Activated CD8-positive, alpha-beta T cell treated with anti-CD3 and anti-CD28 coated beads, Interleukin-2, amount 10 ng/mL, durations not matched to agents 7 days and 5 days (primary cell): Measurements from ENCODE around the gene CMIP. TPM values are rescaled to one million over a fixed set of nuclear protein-coding genes. Genes with fewer than 3 reads are reported as not detected.

ENCODE experiments used
- ATAC-seq: fragments of 150-1000 bp; cut with Tn5 transposase; one replicate; pipeline ENCODE4 v1.10.0; 2021; ENCODE audit warnings: moderate library complexity
- CTCF ChIA-PET: fragments of 350-600 bp; sonication (Branson Sonifier 250); formaldehyde crosslinking; loops from one replicate; lab custom pipeline; 2021; ENCODE audit warnings: antibody characterized with exemption; lab: Charles Lee
- POLR2A ChIA-PET: fragments of 350-600 bp; sonication (Branson Sonifier 250); formaldehyde crosslinking; loops from one replicate; lab custom pipeline; 2021; ENCODE audit warnings: antibody characterized with exemption; lab: Charles Lee
- DNase-seq: peaks from one replicate; pipeline ENCODE4 v3.0.0-alpha.2; 2020
- H3K27ac Mint-ChIP-seq: one replicate; pipeline ENCODE4 v1.8.0; 2021; ENCODE audit warnings: mild to moderate bottlenecking, mixed read lengths
- H3K27me3 Mint-ChIP-seq: one replicate; pipeline ENCODE4 v1.8.0; 2021; ENCODE audit warnings: low read depth, mixed read lengths
- H3K36me3 Mint-ChIP-seq: one replicate; pipeline ENCODE4 v1.8.0; 2021; ENCODE audit warnings: low read depth, mixed read lengths
- H3K4me1 Mint-ChIP-seq: one replicate; pipeline ENCODE4 v1.8.0; 2021; ENCODE audit warnings: low read depth, mixed read lengths
- H3K4me3 Mint-ChIP-seq: one replicate; pipeline ENCODE4 v1.8.0; 2021; ENCODE audit warnings: mild to moderate bottlenecking, mixed read lengths
- H3K9me3 Mint-ChIP-seq: one replicate; pipeline ENCODE4 v1.8.0; 2022; ENCODE audit warnings: mixed read lengths; ENCODE audit not compliant: insufficient read depth
- microRNA-seq: library from miRNA; unstranded; fragments of <30 nt; microRNA quantifications from one replicate; pipeline ENCODE4 v1.2.0, GENCODE V29; 2022
- total RNA-seq, 2 experiments: library from RNA; stranded (reverse); gene quantifications; one replicate each; pipeline ENCODE4 v1.2.3, GENCODE V29; 2021

CMIP gene
- total RNA-seq, 2 experiments from 2014 or later, result 62.5 to 70.4 TPM

DNA sequence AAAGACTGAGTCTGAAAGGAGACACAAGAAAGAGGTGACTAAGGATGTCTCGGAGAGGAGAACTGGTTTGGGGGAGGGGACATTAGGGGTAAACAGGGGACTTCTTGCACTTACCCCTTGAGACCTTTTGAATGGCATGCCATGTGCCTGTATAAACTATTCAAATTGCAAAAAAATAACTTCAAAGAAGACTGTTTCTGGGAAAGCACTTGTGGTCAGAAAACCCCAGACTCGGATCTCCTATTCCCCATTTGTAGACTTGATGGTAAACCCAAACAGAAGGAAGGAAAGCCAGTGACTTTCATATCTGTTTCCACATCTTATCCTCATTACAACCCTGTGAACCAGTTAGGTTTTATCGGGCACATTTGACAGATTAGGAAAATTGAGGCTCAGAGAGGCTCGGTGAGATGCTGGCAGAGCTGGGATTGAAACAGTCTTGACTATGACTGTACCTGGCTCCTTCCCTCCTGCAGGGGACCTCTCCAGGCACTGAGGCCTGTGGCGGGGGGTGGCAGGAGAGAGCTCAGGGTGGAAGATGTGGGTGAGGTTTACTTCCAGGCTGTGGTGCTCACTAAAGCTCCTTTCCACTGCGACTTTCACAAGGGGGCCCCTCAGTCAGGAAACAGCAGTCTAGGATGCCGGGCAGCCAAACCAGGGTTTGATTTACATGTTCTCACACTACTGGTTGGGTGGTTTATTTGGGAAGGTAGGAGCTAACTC lies 304.0 kb downstream of the CMIP start:
- POLR2A ChIA-PET, result no interaction called here
- DNase-seq (no peak), ATAC-seq (peak; percentile 63)
- H3K4me3 Mint-ChIP-seq, result no peak overlapping the region
- H3K4me1 Mint-ChIP-seq, result peaks cover 44% of the 10 kb centered on the region
- CTCF ChIA-PET, result interaction anchor here (0.7 to 1.3 kb wide), 4 partner anchors 122 to 137 kb away, joined by 3 to 9 read pairs (median 6); no protein-coding TSS in a partner anchor
- no peaks in the 10 kb centered on the region for H3K9me3 Mint-ChIP-seq
- peaks cover 4% of the 10 kb centered on the region for H3K27me3 Mint-ChIP-seq
- no peaks in the 10 kb centered on the region for H3K36me3 Mint-ChIP-seq
- no peak overlapping the region for H3K27ac Mint-ChIP-seq

DNA sequence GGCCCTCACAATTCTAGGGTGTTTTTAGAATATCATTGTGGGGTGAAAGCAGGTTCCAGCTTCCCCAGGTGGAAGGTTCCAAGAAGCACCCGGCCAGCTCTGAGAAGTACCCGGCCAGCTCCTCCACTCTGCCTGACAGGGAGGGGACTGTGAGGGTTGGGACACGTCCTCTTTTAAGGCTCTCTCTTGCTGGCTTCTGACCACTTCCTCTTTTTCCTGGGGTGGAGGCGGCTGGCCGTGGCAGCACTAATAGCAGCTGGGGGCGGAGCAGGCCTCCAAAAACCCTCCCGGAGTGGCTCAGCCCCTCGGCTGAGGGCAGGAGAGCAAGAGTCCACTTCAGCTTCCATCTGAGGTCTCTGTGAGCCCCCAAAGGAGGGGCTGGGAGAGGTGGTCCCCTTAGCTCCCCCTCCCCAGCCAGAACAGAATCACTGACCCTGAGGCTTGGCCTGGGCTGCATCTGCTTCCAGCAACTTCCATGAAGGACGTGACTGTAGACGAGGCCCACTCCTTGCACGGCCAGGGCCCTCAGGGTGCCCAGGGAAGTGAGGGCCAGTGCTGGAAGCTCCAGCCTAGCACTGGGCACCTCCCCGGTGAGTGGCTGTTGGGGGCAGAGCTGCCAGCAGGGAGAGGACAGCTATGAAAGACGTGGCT lies 307.7 kb downstream of the CMIP start:
- H3K27ac Mint-ChIP-seq, result peak overlapping the region; percentile 25
- ChIA-PET POLR2A (no interaction called here), CTCF (interaction anchor here (0.7 to 3.4 kb wide), 3 partner anchors 23 to 144 kb away, joined by 3 to 15 read pairs (median 3); no protein-coding TSS in a partner anchor)
- H3K27me3 Mint-ChIP-seq, result peaks cover 4% of the 10 kb centered on the region
- DNase-seq (no peak), ATAC-seq (peak; percentile 23)
- H3K4me1 Mint-ChIP-seq, result peaks cover 47% of the 10 kb centered on the region
- no peaks in the 10 kb centered on the region for H3K36me3 Mint-ChIP-seq
- H3K9me3 Mint-ChIP-seq, result no peaks in the 10 kb centered on the region
- H3K4me3 Mint-ChIP-seq, result no peak overlapping the region

- POLR2A ChIA-PET, result no interaction called here
- Mint-ChIP-seq H3K4me1 (peaks cover 44% of the 10 kb centered on the region), H3K9me3 (no peaks in the 10 kb centered on the region)
These were observed 308.2 kb downstream of the CMIP start for GRCh38 chr16:81752876-81753227.

DNA sequence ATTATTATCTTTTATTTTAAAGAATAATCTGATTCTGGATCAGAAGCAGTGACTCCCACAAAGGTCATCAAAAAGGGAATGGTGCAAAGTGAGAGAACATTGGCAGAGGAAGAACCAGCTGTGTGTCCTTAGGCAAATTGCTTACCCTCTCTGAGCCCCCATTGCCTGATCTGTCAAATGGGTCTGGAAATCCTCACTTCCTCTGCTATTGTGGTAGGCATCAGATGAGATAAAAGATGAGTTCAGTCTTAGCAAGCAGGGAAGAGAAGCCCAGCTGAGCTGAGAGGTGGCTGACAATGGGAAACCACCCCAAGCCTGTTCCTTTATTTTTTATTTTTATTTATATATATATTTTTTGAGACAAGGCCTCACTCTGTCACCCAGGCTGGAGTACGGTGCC lies 310.2 kb downstream of the CMIP start:
- H3K9me3 Mint-ChIP-seq, result no peaks in the 10 kb centered on the region
- H3K4me3 Mint-ChIP-seq, result no peak overlapping the region
- no peak overlapping the region for H3K27ac Mint-ChIP-seq
- H3K36me3 Mint-ChIP-seq, result no peaks in the 10 kb centered on the region
- DNase-seq (no peak), ATAC-seq (no peak)
- H3K4me1 Mint-ChIP-seq, result peaks cover 30% of the 10 kb centered on the region
- no peaks in the 10 kb centered on the region for H3K27me3 Mint-ChIP-seq
- ChIA-PET CTCF (no interaction called here), POLR2A (no interaction called here)

More at GRCh38 chr16:81752876-81753227, 308.2 kb downstream of the CMIP start:
- no peak overlapping the region for H3K27ac Mint-ChIP-seq
- CTCF ChIA-PET, result interaction anchor here (3.4 kb wide), 1 partner anchor 121 kb away, joined by 15 read pairs; no protein-coding TSS in a partner anchor
- no peak overlapping the region for H3K4me3 Mint-ChIP-seq
- H3K36me3 Mint-ChIP-seq, result no peaks in the 10 kb centered on the region
- DNase-seq, result no peak
- no peak for ATAC-seq
- peaks cover 4% of the 10 kb centered on the region for H3K27me3 Mint-ChIP-seq

DNA sequence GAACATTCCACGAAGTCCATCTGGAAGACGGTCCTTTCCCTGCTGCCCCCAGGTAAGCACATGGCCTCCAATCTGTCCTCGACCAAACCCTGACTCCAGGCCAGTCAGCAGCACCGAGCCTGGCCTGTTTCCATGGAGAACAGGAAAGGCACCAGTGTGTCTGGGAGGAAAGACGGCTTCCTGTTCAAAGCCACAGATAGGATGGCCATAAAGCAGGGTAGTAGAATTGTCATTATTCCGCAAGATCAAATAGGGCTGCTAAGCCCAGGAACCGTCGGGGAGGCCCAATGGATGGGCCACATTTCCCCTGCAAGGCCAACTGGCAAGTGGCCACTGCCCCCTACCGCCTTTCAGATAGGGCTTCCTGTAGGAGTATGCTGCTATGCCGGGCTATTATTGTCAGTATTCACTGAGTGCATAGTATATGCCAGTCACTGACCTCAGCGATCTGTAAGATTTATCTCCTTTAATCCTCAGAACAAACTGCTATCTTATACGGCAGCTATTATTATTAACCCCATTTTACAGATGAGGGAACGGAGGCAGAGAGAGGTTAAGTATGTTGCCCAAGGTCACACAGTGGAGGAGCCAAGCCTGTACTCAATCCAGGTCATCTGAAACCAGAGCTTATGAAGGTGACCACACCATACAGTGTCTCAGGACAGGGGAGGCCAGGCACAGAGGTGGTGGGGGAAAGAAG lies 311.5 kb downstream of the CMIP start:
- Mint-ChIP-seq H3K4me3 (no peak overlapping the region), H3K36me3 (no peaks in the 10 kb centered on the region), H3K4me1 (peaks cover 30% of the 10 kb centered on the region), H3K9me3 (no peaks in the 10 kb centered on the region), H3K27ac (no peak overlapping the region), H3K27me3 (no peaks in the 10 kb centered on the region)
- ChIA-PET CTCF (interaction anchor here (1.3 to 1.7 kb wide), 2 partner anchors 12 to 118 kb away, joined by 3 to 6 read pairs; no protein-coding TSS in a partner anchor), POLR2A (no interaction called here)
- no peak for ATAC-seq
- no peak for DNase-seq

DNA sequence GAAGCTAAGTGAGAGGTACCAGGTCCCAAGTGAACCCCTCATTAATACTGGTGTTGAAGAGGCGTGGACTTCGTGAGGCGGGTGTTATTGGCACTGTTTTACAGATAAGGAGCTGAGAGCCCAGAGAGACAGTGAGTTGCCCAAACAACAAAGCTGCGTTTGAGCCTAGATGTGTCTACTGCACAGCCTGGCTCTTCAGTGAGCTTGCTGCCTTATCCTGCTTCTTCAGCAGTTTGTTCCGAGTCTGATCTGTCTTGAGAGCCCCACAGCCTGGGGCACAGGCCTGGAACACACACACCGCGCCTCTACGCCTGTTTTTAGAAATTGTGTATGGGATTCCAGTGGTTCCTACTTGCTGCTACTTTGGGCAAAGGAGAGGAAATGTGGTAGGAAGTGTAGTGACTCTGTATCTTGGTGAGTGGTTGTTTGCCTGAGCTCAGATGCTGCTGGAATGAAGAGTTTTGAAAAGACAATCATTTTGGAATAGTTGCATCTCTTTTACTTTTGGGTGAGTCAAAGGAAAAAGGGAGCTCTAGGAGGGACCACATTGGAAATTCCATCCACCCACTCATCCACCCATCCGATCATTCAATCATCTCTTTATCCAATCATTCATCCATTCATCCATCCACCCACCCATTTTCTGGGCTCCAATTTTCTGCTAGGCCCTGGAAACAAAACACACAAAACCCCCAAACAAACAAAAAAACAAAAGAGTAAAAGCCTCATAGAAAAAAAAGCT lies 312.2 kb downstream of the CMIP start:
- no peak overlapping the region for H3K4me3 Mint-ChIP-seq
- POLR2A ChIA-PET, result no interaction called here
- H3K9me3 Mint-ChIP-seq, result no peaks in the 10 kb centered on the region
- DNase-seq, result no peak
- CTCF ChIA-PET, result interaction anchor here (1.3 to 1.7 kb wide), 2 partner anchors 11 to 117 kb away, joined by 3 to 6 read pairs; no protein-coding TSS in a partner anchor
- no peak overlapping the region for H3K27ac Mint-ChIP-seq
- no peak for ATAC-seq
- H3K27me3 Mint-ChIP-seq, result no peaks in the 10 kb centered on the region
- H3K4me1 Mint-ChIP-seq, result peaks cover 27% of the 10 kb centered on the region
- no peaks in the 10 kb centered on the region for H3K36me3 Mint-ChIP-seq

GRCh38 chr16:81758376-81758775 lies 313.8 kb downstream of the CMIP start:
- ChIA-PET CTCF (interaction anchor here (0.7 kb wide), 1 partner anchor 74 kb away, joined by 3 read pairs; no protein-coding TSS in a partner anchor), POLR2A (no interaction called here)
- no peaks in the 10 kb centered on the region for H3K36me3 Mint-ChIP-seq

More at GRCh38 chr16:81758376-81758775, 313.8 kb downstream of the CMIP start:
- ATAC-seq (no peak), DNase-seq (no peak)
- Mint-ChIP-seq H3K27ac (no peak overlapping the region), H3K4me3 (no peak overlapping the region), H3K4me1 (peaks cover 15% of the 10 kb centered on the region), H3K27me3 (no peaks in the 10 kb centered on the region), H3K9me3 (no peaks in the 10 kb centered on the region)

Small RNA genes lying within 50 kb of the gene (microRNA-seq; reads per million reads assigned to microRNA genes)
- gene MIR6504, result not detected
- 1.7 reads per million for gene MIR7854

Other genes starting within 250 kb of the CMIP start
- not detected for gene BCO1, start 206.1 kb upstream of the CMIP start, total RNA-seq
- 1 to 10 TPM; 7.7 to 8.5 TPM for gene GAN, start 129.8 kb upstream of the CMIP start, total RNA-seq